Smooth muscle cell of the umbilical artery (primary cell): ENCODE results near the gene SPATA6. TPM values are rescaled to one million over a fixed set of nuclear protein-coding genes. Genes with fewer than 3 reads are reported as not detected.

ENCODE experiments used
- total RNA-seq: library from RNA; depleted of rRNA; stranded (reverse); fragments of >200 nt; gene quantifications from 2 replicates; pipeline ENCODE4 v1.2.3, GENCODE V29; 2014

Gene SPATA6
- total RNA-seq = 2.6 and 3.9 TPM in 2 replicates

GRCh38 chr1:48471691-48472576, at the start of gene SPATA6:
TSS of gene SPATA6 (minus strand) at chr1:48472204. CDS start at chr1:48472008, 196 bp downstream.

Other genes starting within 250 kb of the SPATA6 start
- not detected in 2 replicates for gene SLC5A9, start 249.5 kb downstream of the SPATA6 start, total RNA-seq